ENCODE results near the gene SH2D7. TPM values are rescaled to one million over a fixed set of nuclear protein-coding genes. Genes with fewer than 3 reads are reported as not detected.

The SH2D7 gene
- total RNA-seq, 1 experiment from 2014 or later, result not detected

GRCh38 chr15:78104119-78104479 is 11.7 kb downstream of the SH2D7 start:
- Histone ChIP-seq H3K9me3 (no peaks in the 10 kb centered on the region), H3K4me1 (peaks cover 11% of the 10 kb centered on the region; the same call in 1 of the 2 replicates), H3K4me3 (ENCODE audit: low read depth, low read length) (no peak overlapping the region), H3K27me3 (replicated peaks; ENCODE audit: control insufficient read depth, insufficient read depth, low read length) (no peaks in the 10 kb centered on the region), H3K36me3 (ENCODE audit: control insufficient read depth, insufficient read depth, low read length) (no peaks in the 10 kb centered on the region)
- Mint-ChIP-seq H3K27me3 (ENCODE audit: insufficient read depth, unreplicated experiment) (no peaks in the 10 kb centered on the region), H3K9me3 (ENCODE audit: unreplicated experiment) (no peaks in the 10 kb centered on the region), H3K36me3 (ENCODE audit: insufficient read depth, unreplicated experiment) (no peaks in the 10 kb centered on the region), H3K4me1 (ENCODE audit: low read depth, unreplicated experiment) (peaks cover 14% of the 10 kb centered on the region), H3K27ac (ENCODE audit: unreplicated experiment) (no peak overlapping the region), H3K4me3 (ENCODE audit: unreplicated experiment) (no peak overlapping the region)
- TF ChIP-seq CTCF (IDR thresholded peaks at IDR 0.05; ENCODE audit: insufficient read depth in 1 of 2, low read depth in 1 of 2, low read length in 1 of 2, severe bottlenecking in 1 of 2, unreplicated experiment in 1 of 2), result no peak
- ChIA-PET POLR2A (no interaction called here), CTCF (interaction anchor here (0.5 to 0.7 kb wide), 2 partner anchors 22 to 233 kb away, joined by 3 to 4 read pairs; no protein-coding TSS in a partner anchor)
- intact Hi-C loops (cut with micrococcal nuclease; ENCODE audit: unreplicated experiment), result no loop called here
- BruUV-seq (replicated peaks), result no TSS peak
- DNase-seq, result no peak

GRCh38 chr15:78104566-78105475 is 12.5 kb downstream of the SH2D7 start:
- BruUV-seq (replicated peaks), result no TSS peak
- no peak for TF ChIP-seq CTCF (IDR thresholded peaks at IDR 0.05; ENCODE audit: insufficient read depth in 1 of 2, low read depth in 1 of 2, low read length in 1 of 2, severe bottlenecking in 1 of 2, unreplicated experiment in 1 of 2)
- ChIA-PET CTCF (interaction anchor here (0.5 to 0.7 kb wide), 2 partner anchors 23 to 234 kb away, joined by 3 to 4 read pairs; no protein-coding TSS in a partner anchor), POLR2A (no interaction called here)
- peaks cover 11% of the 10 kb centered on the region; the same call in 1 of the 2 replicates for H3K4me1 ChIP-seq
- H3K36me3 Mint-ChIP-seq (ENCODE audit: insufficient read depth, unreplicated experiment), result no peaks in the 10 kb centered on the region
- no peaks in the 10 kb centered on the region for H3K36me3 ChIP-seq (ENCODE audit: control insufficient read depth, insufficient read depth, low read length)
- H3K9me3 ChIP-seq, result no peaks in the 10 kb centered on the region
- H3K9me3 Mint-ChIP-seq (ENCODE audit: unreplicated experiment), result no peaks in the 10 kb centered on the region
- no peak overlapping the region for H3K4me3 ChIP-seq (ENCODE audit: low read depth, low read length)
- H3K4me3 Mint-ChIP-seq (ENCODE audit: unreplicated experiment), result no peak overlapping the region
- intact Hi-C loops (cut with micrococcal nuclease; ENCODE audit: unreplicated experiment), result no loop called here
- H3K4me1 Mint-ChIP-seq (ENCODE audit: low read depth, unreplicated experiment), result peaks cover 14% of the 10 kb centered on the region
- no peaks in the 10 kb centered on the region for H3K27me3 Mint-ChIP-seq (ENCODE audit: insufficient read depth, unreplicated experiment)
- H3K27ac Mint-ChIP-seq (ENCODE audit: unreplicated experiment), result no peak overlapping the region
- no peaks in the 10 kb centered on the region for H3K27me3 ChIP-seq (replicated peaks; ENCODE audit: control insufficient read depth, insufficient read depth, low read length)
- DNase-seq, result no peak

- no peaks in the 10 kb centered on the region for H3K36me3 ChIP-seq (ENCODE audit: control insufficient read depth, insufficient read depth, low read length)
- Mint-ChIP-seq H3K36me3 (ENCODE audit: insufficient read depth, unreplicated experiment) (no peaks in the 10 kb centered on the region), H3K27me3 (ENCODE audit: insufficient read depth, unreplicated experiment) (no peaks in the 10 kb centered on the region), H3K4me3 (ENCODE audit: unreplicated experiment) (no peak overlapping the region), H3K4me1 (ENCODE audit: low read depth, unreplicated experiment) (peaks cover 14% of the 10 kb centered on the region), H3K27ac (ENCODE audit: unreplicated experiment) (no peak overlapping the region), H3K9me3 (ENCODE audit: unreplicated experiment) (no peaks in the 10 kb centered on the region)
- peaks cover 11% of the 10 kb centered on the region; the same call in 1 of the 2 replicates for H3K4me1 ChIP-seq
- ChIA-PET CTCF (interaction anchor here (0.5 to 1.3 kb wide), 2 partner anchors 12 to 17 kb away, joined by 3 to 4 read pairs; no protein-coding TSS in a partner anchor), POLR2A (no interaction called here)
- intact Hi-C loops (cut with micrococcal nuclease; ENCODE audit: unreplicated experiment), result no loop called here
- TF ChIP-seq CTCF (IDR thresholded peaks at IDR 0.05; ENCODE audit: insufficient read depth in 1 of 2, low read depth in 1 of 2, low read length in 1 of 2, severe bottlenecking in 1 of 2, unreplicated experiment in 1 of 2), result no peak
- BruUV-seq (replicated peaks), result no TSS peak
- no peak overlapping the region for H3K4me3 ChIP-seq (ENCODE audit: low read depth, low read length)
- H3K27me3 ChIP-seq (replicated peaks; ENCODE audit: control insufficient read depth, insufficient read depth, low read length), result no peaks in the 10 kb centered on the region
- H3K9me3 ChIP-seq, result no peaks in the 10 kb centered on the region
- DNase-seq, result no peak
Measured at GRCh38 chr15:78105476-78106241, 13.3 kb downstream of the SH2D7 start.

Data from Caco-2 (cell line).